HG02623 (cell line): ENCODE data around the gene KTI12.
"Not testable (repeated sequence)": the region's sequence is repeated elsewhere in the genome, so short reads cannot be mapped to it uniquely, and the experiment has no call there.

ENCODE experiments used
- ATAC-seq: cut with Tn5 transposase; IDR thresholded peaks from one replicate; pipeline ENCODE4 v1.9.1; 2021; ENCODE audit warnings: moderate library complexity; ENCODE audit not compliant: unreplicated experiment

Gene KTI12

DNA sequence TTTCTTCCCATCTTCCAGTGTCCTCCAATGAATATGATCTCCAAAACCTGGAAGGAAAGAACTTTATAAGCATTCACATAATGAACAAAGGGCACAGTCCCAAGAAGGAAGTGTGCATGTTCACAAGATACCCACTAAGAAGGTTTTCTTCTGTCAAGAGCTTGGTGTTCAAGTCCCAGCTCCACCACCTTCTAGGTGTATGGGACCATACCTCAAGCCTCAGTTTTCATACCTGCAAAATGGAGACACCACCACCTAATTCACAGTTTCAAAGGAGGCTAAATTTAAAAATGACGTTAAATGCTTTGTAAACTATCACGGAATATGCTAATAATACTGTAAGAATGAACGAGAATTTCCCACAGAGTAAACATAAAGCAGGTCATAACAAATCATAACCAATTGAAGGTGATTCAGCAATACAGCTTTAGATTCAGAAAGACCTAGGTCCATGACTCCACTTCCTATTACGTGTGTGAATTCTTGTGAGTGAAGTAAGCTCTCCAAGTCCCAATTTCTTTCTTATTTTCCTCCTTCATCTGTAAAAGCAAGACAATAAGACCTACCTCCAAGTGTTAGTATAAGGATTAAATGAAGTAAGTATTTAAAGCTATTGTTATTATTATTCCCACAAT, 8.1 kb upstream of the KTI12 start:
- ATAC-seq = no peak

DNA sequence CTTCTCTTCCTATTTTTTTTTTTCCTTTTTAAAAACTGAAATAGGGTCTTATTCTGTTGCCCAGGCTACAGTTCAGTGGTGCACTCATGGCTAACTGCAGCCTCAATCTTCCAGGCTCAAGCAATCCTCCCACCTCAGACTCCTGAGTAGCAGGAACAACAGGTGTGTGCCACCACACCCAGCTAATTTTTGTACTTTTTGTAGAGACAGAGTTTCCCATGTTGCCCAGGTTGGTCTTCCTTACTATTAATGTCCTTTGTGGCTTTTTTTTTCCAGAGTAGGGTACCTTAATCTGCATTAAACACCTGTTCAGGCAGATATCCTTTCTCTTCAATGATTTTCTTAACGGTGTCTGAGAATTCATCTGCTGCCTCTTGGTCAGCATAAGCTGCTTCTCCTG, 4.3 kb upstream of the KTI12 start:
- no peak for ATAC-seq

DNA sequence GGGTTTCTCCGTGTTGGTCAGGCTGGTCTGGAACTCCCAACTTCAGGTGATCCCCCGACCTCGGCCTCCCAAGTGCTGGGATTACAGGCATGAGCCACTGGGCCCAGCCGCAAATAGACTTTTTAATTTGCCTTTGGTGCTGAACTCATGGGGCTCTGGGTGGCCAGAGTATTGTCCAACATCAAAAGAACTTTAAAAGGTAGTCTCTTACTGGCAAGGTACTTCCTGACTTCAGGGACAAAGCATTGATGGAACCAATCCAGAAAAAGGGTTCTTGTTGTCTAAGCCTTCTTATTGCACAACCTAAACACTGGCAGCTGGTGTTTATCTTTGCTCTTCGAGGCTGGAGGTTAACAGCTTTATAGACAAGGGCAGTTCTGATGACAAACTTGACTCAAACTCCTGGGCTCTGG, 3.8 kb upstream of the KTI12 start:
- no peak for ATAC-seq

DNA sequence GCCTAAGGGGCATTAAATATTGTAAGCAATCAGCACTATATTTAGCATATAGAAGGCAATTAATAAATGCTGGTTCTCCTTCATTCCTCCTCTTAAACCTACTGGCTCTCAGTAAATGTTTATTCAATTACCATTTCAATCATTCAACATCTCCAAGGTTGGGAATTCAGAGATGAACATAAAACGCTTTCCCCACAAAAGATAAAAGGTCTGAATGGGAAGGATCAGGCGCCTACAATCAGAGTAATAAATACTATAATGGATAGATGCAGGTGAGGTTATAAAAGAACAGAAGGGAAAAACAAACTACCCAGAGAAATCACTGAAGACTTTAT, 407 bp upstream of the KTI12 start:
- no peak for ATAC-seq

DNA sequence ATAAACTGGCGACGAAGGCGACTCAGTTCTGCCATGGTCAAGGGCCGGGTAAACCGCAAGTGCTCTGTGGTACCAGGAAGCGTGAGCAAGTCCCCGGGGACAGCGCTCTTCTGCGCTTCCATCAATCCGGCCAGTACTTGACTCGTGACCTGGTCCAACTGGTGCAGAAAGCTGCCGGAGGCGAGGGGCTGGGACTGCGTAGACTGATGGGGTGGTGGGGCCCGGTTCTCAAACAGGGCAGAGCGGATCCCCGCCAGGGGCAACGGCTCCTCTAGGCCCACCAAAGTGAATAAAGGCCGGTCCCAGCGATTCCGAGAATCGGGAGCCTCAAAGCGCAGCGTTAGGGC, 852 bp downstream of the KTI12 start:
- no peak for ATAC-seq

DNA sequence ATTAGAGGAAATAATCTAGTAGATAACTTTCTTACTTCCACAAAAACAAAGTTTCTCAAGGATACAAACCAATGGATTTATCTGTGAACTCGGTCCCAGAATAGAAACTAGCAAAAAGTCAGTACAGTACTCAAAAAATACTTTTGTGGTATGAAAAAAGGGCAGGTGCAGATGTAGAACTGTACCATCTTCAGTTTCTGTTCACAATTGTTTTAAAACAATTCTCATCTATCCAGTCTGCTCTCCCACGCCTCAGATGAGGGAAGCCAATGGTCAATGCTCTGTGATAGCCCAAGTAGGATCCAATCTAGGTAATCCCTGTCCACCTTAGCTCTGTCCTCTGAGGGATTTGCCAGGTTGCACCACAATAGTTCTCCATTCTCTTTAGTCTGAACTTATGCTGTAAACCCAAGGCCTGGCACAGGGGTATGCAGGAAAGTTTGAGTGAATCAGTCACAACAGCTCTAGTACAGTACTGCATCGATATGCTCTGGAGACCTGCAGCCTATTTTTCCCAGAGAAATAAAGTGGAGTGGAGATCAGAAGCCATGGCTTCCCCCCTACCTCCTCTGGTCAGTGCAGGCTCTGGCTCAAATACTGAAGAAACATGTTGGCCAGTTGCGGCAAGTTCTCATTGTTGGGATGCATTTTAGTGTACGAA, 1.4 kb downstream of the KTI12 start:
- ATAC-seq = peak; percentile 33

GRCh38 chr1:52028839-52029238, 4.8 kb downstream of the KTI12 start:
- ATAC-seq = not testable (repeated sequence)

GRCh38 chr1:52028328-52028727, 5.3 kb downstream of the KTI12 start:
- no peak for ATAC-seq

DNA sequence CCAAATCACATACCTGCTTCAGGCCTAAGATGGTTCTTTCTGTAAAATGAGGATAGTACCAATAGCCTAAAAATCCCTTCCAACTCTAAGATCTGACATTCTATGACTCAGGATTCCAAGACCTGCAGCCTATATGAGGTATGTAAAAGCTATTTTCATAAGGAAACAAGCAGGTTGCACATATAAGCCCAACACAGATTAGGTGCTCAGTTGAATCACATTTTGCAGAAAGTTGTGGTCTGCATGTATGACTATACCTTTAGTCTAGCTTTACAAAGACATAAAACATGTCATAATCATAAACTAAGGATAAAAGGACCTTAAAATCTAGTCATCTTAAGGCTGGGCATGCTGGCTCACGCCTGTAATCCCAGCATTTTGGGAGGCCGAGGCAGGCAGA, 7.3 kb downstream of the KTI12 start:
- ATAC-seq = no peak

DNA sequence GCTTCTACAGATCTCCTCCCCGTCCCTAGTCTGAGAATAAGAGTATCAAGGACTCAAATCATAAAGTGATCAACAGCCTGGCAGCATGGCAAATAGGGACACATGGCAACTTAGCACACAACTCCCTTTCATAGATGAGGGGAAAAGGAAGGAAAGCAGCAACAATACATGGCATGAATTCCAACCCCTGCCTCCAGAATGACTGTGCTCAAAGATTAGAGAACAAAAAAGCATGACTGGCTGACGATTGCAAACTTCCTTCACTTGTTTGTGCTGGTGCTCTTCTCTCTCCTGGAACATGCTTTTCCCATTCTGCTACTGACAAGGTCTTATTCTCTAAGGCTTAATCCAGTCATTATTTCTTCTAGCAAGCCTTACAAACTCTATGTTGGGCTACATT, 11.5 kb downstream of the KTI12 start:
- ATAC-seq = no peak

DNA sequence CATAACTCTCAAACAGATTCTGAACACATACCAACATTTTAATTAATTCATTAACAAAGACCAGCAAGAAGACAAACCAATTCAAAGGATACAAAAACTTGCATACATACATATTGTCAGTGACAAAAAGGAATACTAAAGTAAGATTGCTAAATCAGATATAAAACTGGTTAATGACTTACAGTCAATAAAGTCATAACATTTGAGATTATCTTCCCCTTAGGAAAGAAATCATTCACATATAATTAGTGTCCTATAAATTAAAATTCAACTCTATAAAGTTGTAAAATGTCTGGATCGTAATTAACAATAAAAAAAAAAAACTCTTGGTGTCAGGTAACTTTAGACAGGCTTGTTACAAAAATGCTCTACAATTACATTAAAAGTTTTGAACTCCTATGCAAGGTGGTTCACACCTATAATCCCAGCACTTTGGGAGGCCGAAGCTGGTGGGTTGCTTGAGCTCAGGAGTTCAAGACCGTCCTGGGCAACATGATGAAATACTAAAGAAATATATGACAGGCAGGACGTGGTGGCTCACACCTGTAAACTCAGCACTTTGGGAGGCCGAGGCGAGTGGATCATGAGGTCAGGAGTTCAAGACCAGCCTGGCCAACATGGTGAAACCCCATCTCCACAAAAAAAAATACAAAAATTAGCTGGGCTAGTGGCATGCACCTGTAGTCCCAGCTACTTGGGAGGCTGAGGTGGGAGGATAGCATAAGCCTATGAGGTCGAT, 25.4 kb downstream of the KTI12 start:
- ATAC-seq = no peak

DNA sequence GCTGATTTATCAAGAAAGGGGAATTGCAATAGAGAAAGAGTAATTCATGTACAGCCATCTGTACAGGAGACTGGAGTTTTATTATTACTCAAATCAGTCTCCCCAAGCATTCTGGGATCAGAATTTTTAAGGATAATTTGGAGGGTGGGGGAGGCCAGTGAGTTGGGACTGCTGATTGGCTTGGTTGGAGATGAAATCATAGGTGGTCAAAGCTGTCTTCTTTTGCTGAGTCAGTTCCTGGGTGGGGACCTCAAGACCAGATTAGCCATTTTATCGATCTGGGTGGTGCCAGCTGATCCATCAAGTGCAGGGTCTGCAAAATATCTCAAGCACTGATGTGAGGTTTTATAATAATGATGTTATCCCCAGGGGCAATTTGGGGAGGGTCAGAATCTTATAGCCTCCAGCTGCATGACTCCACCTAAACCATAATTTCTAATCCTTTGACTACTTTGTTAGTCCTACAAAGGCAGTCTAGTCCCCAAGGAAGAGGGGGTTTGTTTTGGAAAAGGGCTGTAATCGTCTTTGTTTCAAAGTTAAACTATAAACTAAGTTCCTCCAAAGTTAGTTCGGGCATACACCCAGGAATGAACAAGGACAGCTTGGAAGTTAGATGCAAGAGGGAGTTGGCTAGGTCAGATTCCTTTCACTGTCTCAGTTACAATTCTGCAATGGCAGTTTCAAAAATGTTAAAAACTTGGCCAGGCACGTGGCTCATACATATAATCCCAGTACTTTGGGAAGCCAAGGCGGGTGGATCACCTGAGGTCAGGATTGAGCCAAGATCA, 26.2 kb downstream of the KTI12 start:
- no peak for ATAC-seq

DNA sequence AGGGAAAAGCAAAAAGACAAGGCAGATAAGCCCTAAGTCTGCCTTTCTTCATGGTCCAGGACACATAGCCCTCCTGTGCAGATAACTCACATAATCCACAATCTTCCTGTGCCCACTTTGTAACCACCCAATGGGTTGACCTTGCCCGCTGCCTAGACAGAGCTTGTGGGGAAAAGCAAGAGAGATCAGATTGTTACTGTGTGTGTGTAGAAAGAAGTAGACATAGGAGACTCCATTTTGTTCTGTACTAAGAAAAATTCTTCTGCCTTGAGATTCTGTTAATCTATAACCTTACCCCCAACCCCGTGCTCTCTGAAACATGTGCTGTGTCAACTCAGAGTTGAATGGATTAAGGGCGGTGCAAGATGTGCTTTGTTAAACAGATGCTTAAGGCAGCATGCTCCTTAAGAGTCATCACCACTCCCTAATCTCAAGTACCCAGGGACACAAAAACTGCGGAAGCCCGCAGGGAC, 27.5 kb downstream of the KTI12 start:
- ATAC-seq = not testable (repeated sequence)

GRCh38 chr1:52005548-52005947, 28.1 kb downstream of the KTI12 start:
- not testable (repeated sequence) for ATAC-seq

DNA sequence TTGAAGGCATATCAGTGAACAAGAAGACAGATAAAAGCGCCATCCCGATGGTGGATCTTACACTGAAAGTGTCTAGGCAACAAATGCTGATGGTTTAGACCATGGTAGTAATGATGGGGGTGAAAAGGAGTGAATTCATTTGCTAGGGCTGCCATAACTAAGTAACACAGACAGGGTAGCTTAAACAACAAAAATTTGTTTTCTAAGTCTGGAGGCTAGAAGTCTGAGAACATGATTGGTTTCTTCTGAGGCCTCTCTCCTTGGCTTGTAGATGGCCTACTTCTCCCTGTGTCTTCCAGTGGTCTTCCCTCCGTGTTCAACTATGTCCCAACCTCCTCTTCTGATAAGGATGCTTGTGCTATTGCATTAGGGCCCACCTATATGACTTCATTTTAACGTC, 29.7 kb downstream of the KTI12 start:
- no peak for ATAC-seq

GRCh38 chr1:52002038-52002917, 31.3 kb downstream of the KTI12 start:
- ATAC-seq = no peak

DNA sequence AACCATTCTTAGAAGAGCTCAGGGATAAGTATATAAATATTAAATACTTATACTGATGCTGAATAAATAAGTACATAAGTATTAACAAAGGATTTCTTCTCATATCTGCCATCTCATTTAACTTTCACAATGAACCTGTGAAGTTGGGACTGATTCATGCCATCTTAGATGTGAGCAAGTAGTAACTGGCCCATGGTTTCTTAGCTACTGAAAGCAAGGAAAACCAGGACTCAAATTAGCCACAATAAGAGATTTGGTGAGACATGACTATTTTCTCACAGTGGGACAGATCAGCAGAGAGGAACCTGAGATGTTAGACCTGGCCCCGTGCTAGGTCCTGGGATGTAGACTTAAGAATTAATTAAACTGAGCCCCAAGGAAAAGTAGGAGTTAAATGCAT, 34.9 kb downstream of the KTI12 start:
- no peak for ATAC-seq

DNA sequence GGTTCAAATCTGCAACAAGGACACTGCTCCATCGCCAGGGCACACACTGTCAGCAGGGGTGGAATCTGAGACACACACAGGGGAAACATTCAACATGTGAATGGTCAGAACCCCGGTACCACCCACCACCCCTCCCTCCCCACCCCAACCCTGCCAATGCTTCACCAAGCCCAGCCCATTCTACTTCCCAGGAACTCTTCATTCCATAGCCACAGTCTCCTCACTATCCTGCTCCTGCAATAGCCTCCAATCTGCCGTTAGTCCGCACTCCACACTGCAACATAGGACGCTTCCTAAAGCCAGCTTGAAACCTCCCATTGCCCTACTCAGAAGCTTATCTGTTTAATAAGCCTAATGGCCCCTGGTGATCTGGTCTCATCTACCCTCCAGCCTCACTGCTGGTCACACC, 35.6 kb downstream of the KTI12 start:
- ATAC-seq = no peak

DNA sequence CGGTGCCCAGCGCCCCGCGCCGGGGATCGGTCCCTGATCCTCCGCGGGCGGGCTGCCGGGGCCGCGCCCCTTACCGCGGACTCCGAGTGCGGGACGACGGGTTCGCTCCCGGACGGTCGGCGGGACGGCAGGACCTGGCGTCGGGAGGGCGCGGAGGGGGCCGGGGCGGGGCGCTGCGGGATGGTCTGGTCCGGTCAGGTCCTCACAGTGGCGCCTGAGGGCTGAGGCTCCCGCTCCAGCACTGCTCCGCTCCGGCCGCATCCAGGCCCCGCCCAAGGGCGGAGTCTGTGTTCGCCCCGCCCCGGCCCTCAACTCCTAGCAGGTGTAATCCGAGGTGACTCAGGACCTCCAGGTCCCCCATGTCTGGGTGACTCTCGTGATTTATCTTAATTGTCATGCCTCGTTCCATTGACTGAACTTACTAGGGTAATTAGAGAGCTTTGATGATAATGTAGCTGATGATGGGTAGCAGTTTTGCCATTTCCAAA, 43.1 kb downstream of the KTI12 start, which contains the start of gene RAB3B:
RAB3B (minus strand) TSS at position 223 of the 488 bp plus-strand sequence. CDS start 13,583 bp downstream, outside the sequence.
- peak; percentile 53 for ATAC-seq
